Glomerular visceral epithelial cell (primary cell): ENCODE measurements around the gene GRIK3.

Experiments
- DNase-seq: peaks from one replicate; pipeline ENCODE4 v3.0.0-alpha.2; 2016; ENCODE audit errors: extremely low spot score

Gene GRIK3

DNA sequence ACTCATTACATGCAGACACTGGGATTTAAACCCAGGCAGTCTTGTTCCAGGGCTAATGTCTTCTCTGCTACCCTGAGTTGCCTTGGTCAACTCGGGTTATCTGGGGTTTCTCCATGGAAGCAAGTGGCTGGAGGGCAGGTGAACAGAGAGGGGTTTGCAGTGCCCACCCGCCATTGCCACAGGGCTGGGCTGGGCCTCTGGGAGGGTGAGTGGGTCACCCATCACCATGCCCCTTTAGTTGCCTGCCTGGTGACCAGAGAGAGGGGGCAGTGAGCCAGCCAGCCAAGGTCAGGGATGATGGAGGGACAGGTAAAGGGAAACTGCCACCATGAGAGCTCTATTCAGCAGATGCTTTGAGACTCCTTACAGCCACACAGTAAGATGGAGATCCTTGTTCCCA is 53.2 kb downstream of the GRIK3 start:
- DNase-seq, result no peak

DNA sequence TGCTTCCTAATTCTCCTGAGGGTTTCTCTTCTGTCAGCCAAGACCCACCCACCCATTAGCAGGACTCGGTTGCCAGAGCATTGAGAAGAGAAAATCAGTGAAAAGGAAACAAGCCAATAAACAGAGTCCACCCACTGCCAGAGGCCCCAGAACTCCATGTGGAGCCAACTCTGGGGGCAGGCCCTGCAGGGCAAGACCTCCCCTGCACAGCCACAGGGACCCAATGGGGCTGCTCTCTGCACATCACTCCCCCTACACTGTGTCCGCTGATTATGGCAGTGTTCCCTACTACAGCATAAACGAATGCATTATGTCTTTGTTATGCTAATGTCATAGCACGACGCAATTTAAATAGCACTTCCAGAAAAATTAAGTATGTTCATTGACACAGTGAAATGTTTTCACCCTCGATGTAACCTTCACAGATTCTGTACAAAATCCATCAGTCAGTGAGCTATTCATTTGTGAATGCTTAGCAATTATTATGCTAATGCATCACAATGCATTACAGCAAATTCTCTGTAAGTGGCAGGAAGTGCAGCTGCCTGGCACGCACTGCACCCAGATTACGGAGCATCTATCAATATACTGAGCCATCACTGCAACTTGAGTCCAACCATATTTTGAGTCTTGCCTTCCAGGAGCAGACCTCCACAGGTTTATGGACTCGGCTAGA is 56.4 kb downstream of the GRIK3 start:
- no peak for DNase-seq

DNA sequence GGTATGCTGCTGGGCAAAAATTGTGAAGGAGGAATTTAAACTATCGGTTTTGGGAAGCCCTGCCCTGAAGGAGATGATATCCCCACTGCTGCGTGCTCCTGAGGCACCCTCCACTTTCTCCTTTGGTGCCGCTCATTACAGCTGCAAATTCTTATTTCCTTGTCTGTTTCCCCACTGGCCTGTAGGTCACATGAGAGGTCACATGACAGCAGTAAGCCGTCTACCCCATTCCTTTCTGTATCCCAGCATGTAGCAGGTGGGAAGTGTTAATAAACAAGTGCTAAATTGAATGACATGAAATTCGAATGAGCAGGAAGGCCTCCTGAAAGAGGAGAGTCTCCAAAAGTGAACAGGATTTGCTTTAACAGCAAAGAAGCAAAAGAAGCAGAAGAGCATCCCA is 58.7 kb downstream of the GRIK3 start:
- DNase-seq, result no peak

DNA sequence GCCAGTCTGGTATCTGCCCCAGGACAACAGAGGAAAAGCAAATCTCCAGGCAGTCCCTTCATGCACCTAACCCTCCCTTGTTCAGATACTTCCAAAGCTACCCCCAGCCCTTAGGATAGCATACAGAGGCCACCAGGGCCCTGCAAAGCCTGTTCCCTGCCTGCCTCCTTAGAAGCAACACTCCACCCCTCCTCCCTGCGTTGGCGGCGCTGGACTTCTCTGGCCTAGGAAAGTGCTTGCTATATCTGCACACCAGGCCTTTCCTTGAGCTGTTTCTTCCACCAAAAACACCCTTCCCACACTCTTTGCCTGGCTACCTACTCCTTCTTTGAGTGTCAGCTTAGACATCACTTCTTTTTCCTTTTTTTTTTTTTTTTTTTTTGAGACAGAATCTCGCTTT is 61.3 kb downstream of the GRIK3 start:
- no peak for DNase-seq

DNA sequence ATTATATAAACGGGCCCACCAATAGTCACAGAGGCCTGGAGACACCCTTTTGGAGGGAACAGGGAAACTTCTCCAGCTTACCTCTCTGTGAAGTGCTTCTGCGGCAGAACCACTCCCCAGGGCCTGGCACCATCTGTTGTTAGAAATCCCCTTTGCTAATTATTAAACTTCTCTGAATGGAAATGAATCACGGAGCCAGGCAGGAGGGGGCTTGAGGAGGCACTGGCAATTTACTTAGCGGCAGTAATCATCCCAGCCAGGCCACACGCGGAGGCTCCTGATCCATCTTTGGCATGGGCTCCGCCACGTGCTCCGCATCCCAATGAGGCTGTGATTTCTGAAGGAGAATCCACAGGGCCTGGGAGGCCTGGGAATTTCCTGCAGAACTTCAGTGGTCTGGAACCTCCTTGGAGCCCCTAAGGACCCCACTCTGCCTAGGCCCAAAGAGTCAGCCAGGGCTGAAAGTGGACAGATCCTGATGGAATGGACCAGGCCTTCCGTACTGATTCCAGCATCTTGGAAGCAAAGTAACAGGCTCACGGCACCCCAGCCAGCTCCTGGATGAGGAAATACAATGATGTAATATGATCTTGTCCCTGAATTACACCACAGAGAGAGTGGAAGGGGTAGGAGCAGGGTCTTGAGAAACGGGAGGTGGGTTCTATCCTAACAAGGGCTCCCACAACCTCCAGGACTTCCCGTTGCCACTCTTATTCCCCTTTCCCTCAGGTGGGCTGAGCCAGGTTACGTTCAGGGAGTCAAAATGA is 62.3 kb downstream of the GRIK3 start:
- no peak for DNase-seq

DNA sequence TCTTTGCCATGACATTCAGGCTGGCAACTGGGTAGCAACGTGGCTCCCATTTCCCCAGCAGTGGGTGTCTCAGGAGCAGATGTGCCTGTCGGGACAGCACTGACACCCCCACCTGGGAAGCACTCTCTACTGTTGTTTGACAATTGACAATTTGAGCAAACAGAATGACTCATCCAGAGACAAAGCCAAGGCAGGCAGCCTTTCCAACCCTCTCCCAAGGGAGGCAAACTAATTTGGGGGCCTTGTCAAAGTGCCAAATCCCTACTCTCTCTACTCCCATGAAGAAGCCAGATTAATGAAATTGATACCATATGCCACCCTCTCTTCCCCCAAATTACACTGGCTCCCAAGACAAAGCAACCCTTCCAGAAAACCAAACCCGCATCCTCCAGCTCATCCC is 65.6 kb downstream of the GRIK3 start:
- DNase-seq, result no peak

DNA sequence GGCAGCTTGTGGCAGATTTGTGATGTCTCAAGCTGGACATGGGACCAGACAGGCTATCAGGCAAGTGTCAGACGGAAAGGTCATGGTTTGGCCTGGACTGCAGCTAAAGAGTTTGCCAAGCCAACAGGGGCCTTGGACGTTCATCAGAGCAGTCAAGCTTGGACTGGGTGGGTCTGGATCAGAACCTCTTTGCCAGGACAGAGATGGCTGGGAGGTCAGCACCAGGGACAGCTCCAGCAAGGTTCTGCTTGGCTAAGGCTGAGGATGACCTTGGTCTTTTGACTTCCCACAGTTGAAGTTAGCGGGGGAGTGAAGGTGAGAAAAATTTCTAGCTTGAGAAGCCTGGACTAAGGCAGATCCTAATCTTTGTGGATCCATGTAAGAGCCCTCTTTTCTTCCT is 68.1 kb downstream of the GRIK3 start:
- DNase-seq, result no peak

DNA sequence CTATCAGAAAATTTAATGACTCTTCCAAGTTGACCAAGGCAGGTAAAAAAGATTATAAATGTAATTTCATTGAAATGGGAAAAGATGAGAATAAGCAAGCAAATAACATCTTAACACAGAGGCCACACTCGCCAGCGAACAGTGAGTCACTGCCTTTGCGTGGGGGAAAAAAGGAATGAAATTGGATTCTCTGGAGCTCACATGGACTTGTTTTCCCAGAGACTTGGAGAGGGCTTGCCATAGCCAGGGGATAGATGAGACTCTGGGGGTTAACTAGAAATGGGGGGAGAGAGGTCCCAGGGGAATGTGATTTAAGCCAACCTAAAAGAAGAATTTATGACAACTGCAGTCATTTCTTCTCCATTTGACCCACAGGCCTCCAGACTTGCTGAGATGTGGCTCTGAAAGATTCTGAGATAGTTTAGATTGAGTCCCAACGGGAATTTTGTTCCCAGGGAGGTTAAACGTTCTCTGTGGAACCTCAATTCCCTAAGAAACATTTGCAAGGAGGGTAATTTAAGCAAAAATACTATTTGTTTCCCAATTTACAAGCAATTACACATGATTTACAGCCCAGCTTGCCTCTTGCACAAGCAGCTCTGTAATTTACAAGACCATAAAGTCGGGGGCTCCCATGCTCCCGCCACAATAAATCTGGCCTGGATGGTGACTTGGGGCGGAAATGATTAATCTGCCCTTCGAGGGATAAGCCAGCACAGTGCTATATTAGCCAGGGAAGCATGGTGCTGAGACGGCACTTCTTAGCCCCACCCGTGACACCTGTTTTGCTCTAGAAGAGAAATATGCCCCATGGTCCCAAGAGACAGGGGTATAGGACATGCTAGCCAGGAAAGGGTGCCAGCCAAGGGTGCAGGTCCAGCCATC is 68.8 kb downstream of the GRIK3 start:
- no peak for DNase-seq

DNA sequence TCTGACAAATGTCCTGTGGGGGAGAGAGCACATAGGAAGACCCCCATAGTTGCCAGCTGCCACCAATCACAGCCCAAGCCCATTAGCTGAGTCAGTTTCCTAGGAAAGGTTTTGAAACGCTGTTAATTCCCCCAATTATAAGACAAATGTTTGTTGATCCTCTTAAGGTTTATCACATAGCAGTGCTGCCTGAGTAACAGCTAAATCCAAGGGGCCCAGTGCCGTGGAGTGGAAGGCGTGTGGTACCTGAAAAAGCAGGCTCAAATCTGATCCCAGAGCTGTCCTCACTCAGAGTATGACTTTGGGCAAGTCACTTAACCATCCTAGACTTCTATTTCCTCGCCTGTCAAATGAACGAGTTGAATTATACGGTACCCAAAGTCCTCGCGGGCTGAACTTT is 69.5 kb downstream of the GRIK3 start:
- no peak for DNase-seq

DNA sequence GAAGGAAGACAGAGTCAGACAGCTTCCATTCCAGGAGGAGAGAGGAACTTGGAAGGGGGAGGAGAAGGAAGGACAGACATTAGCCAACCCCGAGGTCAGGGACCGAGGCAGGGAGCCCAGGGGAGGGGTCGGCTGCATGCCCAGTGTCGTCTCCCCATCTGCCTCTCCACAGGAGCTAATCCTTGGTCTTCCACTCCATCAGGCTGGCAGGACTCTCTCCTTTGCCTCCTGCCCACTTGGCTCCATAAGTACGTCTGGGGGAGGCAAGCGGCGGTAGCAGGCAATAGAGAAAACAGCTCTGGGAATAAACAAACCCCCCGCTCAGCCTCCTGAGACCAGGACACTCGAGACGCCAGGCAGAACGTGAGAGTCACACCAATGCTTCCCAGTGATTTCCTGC is 71.3 kb downstream of the GRIK3 start:
- DNase-seq, result no peak

DNA sequence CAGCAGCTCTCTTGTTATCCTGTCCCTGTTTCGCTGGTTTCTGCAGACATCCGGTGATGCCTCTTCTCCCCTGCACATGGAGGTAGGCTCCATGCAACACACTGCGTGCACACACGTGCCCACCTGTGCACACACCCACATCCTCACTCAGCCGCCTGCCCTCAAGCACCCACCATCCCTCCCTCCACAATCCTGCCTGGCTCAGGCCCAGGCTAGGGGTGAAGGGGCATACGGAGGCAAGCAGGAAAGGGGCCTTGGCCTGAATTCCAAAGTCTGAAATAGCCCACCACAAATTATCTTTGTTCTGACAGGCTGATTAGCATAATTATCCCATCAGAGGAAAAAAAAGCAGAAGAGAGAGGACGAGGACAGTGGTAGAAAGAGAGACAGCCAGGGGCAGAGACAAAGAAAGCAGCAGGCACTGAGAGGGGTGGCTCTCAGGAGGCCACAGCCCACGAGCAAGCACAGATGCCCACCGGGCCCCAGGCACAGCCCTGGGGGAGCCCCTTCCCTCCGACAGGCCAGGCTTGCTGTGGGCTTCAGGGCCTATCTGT is 73.2 kb downstream of the GRIK3 start:
- DNase-seq, result no peak

DNA sequence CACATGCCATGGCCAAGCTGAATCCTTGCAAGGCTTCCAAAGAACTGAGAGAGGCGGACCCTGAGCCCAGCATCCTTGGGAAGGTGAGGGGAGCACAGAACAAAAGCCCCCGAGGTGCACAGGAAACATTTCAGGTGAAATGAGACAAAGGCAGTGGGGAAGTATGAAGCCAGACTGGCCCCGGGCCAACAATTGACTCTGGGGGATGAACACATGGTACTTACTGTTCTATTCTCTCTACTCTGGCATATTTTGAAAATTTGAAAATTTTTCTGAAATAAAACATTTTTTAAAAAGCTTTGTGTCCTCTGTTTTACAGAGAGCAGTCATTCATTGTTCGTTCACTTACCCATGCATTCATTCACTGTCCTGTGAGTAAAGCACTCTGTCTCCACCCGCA is 77.7 kb downstream of the GRIK3 start:
- no peak for DNase-seq

DNA sequence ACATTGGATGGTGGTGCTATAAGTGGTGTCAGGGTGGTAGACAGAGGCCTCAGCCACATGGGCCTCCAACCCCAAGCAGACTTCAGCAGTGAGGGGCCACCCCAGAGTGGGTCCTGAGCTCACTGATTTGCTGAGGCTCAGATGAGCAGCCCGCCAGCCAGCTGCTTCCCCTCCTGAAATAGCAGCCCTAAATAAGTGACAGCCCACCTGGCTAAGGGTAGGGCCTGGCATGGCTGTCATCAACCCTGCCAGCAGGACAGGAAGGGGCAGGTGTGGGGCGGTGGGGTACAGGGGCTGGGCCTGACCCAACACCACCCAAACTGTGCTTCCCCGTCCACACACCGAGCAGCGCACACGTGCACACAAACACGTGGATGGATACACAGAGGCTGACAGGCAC is 79.3 kb downstream of the GRIK3 start:
- no peak for DNase-seq

DNA sequence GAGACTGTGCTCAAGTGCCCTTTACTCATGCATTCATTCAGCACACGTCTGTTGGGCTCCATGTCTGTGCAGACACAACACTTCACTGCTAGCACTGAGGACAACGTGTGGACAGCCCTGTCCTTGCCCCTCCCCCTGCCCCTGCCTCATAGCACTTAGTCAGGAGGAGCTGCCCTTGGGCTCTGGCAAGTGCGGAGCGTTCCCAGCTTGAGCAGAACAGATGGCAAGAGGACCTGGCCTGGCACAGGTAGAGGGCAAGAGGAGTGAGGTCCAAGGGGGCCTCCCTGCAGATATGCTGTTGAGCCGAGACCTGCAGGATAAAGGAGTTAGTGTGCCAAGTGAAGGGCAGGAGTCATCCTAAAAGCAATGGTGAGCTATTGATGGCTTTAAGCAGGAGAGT is 81.3 kb downstream of the GRIK3 start:
- DNase-seq, result no peak

DNA sequence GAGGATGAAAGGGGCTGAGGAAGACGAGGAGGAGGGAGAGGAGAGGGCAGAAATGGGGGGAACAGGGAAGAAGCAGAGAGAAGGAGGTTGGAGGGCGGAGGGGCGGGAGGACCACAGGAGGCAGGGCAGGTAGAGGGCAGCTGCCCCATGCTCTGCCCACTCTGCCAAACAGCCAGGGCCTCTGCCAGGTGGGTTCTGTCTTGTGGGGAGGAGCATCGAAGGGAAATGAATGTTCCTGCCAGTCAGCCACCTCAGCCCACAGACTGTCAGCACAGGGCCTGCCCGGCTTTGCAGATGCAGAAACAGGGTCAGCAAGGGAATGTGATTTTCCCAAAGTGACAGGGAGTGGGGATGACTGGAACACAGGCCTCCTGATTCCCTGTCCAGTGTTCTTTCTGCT is 82.6 kb downstream of the GRIK3 start:
- DNase-seq, result no peak

DNA sequence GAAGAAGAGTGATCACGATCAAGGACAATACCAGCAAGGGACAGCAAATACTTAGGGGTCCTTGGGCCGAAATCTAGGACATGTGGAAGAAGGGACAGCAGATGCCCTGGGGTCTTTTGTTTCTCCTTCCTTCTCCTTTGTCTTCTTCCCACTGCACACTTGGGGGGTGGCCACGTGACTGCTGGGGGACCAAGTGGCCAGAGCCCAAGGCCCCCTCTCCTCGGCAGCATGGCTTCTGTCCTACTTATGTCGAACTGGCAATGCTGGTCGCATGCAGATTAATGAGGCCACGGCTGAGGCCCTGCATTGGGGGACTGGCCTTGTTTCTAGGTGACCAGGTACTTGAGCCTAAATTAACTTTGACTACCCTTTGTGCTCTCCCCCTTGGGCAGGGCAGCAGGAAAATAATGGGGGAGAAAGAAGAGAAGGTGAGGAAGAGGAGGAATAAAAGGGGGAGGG is 83.0 kb downstream of the GRIK3 start:
- DNase-seq, result no peak

DNA sequence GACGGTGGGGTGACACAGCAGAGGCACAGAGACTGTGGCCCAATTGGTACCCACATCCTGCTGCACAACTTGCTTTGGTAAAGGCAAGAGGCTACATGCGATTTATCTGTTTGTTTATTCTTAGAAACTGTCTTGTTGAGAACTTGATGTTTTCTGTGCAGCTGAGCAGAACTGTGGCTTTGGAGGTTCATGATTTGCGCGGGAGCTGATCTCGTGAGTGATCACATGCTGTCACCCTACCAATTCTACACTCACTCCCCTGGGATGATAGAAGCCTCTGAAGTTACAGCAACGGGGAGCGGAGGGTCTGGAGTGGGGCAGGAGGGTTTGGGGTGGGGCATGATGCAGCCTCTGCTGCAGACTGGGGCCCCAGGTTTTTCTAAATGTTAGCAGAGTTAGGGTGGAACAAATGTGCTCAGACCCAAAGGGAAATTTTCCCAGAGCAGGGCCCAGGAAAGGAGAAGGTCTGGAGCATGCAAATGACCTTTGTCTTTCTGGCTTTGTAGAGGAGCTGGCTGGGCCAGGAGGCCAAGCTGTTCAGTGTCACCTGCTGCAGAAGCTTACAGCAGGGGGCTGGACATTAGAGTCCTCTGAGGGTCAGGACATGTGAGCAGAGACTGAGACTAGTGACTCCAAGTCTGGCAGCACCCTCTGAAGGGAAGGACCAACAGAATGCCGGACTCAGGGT is 83.6 kb downstream of the GRIK3 start:
- no peak for DNase-seq

DNA sequence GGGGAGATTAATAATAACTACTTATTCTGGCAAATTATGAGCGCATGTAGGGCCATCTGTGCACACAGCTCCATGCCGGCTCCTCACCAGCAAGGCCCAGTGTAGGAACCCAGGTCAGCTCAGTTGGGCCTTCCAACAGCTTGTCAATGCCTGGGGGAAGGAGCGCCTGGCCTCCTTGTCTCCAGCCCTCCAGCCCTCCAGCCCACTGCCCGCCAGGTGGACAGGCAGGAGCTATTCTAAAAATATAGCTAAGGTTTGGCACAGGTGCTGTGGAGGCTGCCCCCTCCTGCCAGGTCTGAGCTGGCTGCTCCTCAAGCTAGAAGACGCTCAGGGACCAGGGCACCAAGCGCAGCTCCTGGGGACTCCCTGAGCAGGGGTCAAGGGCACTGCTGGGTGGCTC is 85.7 kb downstream of the GRIK3 start:
- DNase-seq, result no peak

DNA sequence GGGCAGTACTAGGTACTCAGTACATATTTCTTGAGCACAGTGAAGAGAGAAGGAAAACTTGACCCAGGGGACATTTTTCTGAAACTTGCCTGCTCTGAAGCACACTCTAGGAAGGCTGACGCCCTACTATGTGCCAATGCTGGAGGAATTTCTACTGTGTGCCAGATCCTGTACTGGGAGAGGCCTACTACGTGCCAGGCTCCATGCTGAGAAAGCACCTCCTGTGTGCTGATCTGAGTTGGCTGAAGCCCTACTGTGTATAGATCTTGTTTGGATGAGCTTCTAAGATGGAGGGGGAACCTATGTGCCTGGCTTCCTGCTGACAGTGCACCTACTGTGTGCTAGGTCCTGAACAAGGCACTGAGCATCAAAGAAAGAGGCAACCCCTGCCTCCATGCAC is 86.2 kb downstream of the GRIK3 start:
- no peak for DNase-seq

DNA sequence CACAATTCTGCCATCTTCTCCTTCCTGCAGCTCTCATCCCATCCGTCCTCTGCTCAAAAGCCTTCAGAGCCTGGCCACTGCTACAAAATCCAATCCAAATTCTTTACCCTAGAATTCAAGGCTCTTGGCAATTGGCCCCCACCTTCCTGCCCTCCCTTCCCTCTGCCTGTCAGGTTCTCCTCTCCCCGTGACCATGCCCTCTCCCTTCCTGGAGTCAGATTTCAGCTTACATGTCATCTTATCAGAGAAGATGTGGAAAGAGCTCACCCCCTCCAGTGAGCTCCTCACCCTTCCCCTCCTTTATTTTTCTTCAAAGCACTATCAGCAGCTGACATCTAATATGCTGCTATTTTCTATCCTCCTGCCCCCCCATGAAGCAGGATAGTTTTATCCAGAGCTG is 86.9 kb downstream of the GRIK3 start:
- DNase-seq, result no peak

DNA sequence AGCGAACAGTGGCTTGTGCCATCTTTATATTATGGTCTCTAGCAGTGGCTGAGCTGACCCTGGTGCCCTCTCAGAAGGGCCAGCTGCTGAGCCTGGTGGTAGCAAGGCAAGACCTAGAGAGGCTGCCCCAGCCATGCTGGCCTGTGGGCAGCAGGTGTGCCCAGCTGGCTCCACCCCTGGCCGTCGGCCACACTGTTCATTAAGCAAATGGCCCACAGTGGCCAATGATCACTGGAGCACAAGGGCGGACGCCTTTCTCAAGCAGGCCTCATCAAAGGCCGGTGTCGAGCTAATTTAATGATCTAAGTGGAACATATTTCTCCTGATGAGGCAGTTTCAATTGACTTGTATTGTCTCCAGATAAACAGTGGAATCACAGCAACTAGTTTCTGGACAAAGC is 89.4 kb downstream of the GRIK3 start:
- no peak for DNase-seq

DNA sequence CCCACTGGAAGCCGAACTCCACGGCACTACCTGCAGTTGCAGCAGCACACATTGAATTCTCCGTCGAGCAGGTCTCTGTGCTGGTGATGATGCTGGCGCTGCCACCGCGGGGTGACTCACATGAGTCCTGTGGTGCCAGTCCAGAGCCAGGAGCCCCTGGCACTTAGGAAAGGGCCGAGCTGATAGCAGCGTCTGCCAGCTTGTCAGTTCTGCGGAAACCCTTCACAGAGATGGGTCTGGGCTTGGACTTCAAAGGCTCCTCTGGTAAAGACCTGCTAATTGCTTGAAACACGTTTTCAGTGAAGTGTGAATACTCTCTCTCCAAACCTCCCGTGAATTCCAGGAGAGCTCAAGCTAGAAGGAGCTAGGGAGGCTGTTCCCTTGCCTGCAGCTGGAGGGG is 92.2 kb downstream of the GRIK3 start:
- DNase-seq, result no peak
